Mucosa of descending colon (tissue), 3 donors: Measurements from ENCODE around the gene OAS3. TPM values are rescaled to one million over a fixed set of nuclear protein-coding genes. Genes with fewer than 3 reads are reported as not detected.

Source experiments
- ATAC-seq: fragments of 200-7000 bp; cut with Tn5 transposase; one replicate; pipeline ENCODE4 v1.9.1; 2020; ENCODE audit warnings: mild to moderate bottlenecking, moderate library complexity
- DNase-seq, 3 donors: peaks; one replicate each; pipeline ENCODE4 v3.0.0-alpha.2; 2020
- H3K36me3 ChIP-seq: fragments of 200-600 bp; one replicate; pipeline ENCODE4 v1.8.0; 2021; ENCODE audit warnings: low read depth, mild to moderate bottlenecking
- H3K4me1 ChIP-seq: fragments of 200-600 bp; one replicate; pipeline ENCODE4 v1.8.0; 2021; ENCODE audit warnings: low read depth, mild to moderate bottlenecking
- H3K4me3 ChIP-seq: fragments of 200-600 bp; one replicate; pipeline ENCODE4 v1.8.0; 2021; ENCODE audit warnings: mild to moderate bottlenecking
- H3K9me3 ChIP-seq: fragments of 200-600 bp; one replicate; pipeline ENCODE4 v1.8.0; 2021; ENCODE audit warnings: mild to moderate bottlenecking
- intact Hi-C, 2 donors: fragments of 100-400 bp; cut with DNase I in 1 of 2; cut with micrococcal nuclease in 1 of 2; formaldehyde crosslinking; loops; one replicate each; pipeline versions ENCODE4 v1.11.0 to v1.11.1; 2022; cut with DNase I, micrococcal nuclease
- total RNA-seq, 3 donors: library from RNA; stranded (reverse); fragmentation: NEBNext Ultra II Directional in 2 of 3; extraction: Animal tissue kit (Norgen Biotek cat#: 25700) in 2 of 3; gene quantifications; one replicate each; pipeline versions ENCODE4 v1.2.1 to v1.2.4, GENCODE V29; 2021 to 2023
- TF ChIP-seq, protein P1 (sequence below): fragments of 200-600 bp; IDR thresholded peaks from one replicate; pipeline ENCODE4 v1.8.0; 2022; ENCODE audit warnings: antibody characterized with exemption, mild to moderate bottlenecking
- donor health status: DM: no; HTN: no; CAD: no; lungs with moderate emphysema.
- donor health status: DM: no; HTN: no; CAD: no.
- donor health status: DM: no; HTN: yes; CAD: no.

The OAS3 gene
- total RNA-seq, 3 donors from 2014 or later, result 14.8 to 27.4 (median 22.3) TPM

DNA sequence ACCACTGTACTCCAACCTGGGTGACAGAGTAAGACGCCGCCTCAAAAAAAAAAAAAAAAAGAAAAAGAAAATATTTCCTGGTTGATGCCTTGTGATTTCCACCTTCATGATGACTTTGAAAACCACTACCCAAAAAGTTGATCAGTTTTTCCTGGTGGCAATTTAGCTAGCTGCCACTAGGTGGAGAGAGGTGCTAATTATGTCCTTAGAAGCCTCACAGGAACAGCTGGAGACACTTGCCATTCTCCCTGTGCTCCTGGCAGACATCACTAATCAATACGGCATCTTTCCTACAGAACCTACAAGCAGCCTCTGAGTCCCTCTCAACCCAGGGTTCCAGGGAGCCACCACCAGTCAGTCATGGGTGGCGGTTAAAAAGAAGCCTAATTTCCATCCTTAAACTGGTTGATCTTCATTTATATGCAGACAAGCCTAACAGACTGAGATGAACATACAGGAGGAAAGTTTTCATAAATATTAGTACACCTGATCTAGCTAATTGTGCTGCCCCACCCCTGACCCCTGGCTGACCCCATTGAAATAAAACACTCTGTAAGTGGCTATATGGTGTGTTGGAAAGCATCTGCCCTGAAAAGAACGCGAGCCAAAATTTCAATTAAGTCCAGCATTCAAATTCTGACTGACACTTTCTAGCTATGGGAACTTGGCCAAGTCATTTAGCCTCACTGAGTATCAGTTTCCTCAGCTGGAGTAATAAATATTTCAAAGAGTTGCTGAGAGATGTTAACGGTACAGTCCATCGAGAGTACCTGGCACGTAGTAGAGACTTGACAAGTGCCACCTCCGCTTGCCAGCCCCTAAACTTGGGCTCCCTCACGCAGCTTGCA lies 37.8 kb upstream of the OAS3 start:
- DNase-seq (peak in 1 of 3 donors; percentile 80), ATAC-seq (peak; percentile 87)
- Histone ChIP-seq H3K4me1 (peaks cover 30% of the 10 kb centered on the region), H3K4me3 (no peak overlapping the region), H3K9me3 (no peaks in the 10 kb centered on the region), H3K36me3 (no peaks in the 10 kb centered on the region)
- TF ChIP-seq, protein P1, sequence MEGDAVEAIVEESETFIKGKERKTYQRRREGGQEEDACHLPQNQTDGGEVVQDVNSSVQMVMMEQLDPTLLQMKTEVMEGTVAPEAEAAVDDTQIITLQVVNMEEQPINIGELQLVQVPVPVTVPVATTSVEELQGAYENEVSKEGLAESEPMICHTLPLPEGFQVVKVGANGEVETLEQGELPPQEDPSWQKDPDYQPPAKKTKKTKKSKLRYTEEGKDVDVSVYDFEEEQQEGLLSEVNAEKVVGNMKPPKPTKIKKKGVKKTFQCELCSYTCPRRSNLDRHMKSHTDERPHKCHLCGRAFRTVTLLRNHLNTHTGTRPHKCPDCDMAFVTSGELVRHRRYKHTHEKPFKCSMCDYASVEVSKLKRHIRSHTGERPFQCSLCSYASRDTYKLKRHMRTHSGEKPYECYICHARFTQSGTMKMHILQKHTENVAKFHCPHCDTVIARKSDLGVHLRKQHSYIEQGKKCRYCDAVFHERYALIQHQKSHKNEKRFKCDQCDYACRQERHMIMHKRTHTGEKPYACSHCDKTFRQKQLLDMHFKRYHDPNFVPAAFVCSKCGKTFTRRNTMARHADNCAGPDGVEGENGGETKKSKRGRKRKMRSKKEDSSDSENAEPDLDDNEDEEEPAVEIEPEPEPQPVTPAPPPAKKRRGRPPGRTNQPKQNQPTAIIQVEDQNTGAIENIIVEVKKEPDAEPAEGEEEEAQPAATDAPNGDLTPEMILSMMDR, result peak; percentile 41
- intact Hi-C loops, result no loop called here

DNA sequence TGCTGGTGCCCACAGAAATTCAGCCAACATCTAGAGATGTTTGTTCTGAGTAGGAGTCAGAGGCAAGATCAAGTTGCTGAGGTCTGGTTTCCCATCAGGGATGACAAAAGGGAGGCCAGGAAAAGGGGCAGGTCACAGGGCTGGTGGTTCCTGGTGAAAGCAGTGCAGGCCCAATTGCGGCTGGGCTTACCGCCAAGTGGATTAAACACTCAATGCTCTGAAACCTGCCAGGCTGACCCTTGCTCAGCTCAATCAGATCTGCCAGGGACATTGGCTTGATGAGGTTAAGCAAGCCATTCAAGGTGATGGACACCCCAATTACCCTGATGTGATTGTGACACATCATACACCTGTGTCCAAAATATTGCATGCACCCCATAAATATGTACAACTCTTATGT lies 37.0 kb upstream of the OAS3 start:
- Histone ChIP-seq H3K9me3 (no peaks in the 10 kb centered on the region), H3K4me1 (peaks cover 35% of the 10 kb centered on the region), H3K4me3 (no peak overlapping the region), H3K36me3 (no peaks in the 10 kb centered on the region)
- TF ChIP-seq, protein P1, result no peak
- ATAC-seq (peak; percentile 60), DNase-seq (peak; percentile 78 to 81 (median 79))
- intact Hi-C loops, result no loop called here

DNA sequence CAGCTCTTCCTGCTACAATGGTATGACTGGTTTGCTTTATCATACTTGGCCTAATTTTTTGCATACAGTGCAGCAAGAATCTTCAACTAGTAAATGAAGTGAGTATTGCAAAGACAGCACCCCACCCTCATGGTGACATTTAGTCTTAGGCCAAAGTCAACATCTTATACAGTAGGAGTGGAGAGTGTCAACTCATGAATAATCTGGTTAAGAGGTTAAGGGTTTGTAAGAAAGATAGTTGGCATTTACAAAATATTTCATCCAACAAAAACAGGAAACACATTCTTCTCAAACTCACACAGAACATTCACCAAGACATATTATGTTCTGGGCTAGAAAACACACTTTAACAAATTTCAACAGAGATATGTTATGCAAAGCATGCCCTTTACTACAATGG lies 33.7 kb upstream of the OAS3 start:
- Histone ChIP-seq H3K36me3 (no peaks in the 10 kb centered on the region), H3K4me3 (no peak overlapping the region), H3K9me3 (no peaks in the 10 kb centered on the region), H3K4me1 (peaks cover 54% of the 10 kb centered on the region)
- intact Hi-C loops, result no loop called here
- TF ChIP-seq, protein P1, result no peak
- DNase-seq, result peak in 1 of 3 donors; percentile 46
- ATAC-seq, result peak; percentile 54

DNA sequence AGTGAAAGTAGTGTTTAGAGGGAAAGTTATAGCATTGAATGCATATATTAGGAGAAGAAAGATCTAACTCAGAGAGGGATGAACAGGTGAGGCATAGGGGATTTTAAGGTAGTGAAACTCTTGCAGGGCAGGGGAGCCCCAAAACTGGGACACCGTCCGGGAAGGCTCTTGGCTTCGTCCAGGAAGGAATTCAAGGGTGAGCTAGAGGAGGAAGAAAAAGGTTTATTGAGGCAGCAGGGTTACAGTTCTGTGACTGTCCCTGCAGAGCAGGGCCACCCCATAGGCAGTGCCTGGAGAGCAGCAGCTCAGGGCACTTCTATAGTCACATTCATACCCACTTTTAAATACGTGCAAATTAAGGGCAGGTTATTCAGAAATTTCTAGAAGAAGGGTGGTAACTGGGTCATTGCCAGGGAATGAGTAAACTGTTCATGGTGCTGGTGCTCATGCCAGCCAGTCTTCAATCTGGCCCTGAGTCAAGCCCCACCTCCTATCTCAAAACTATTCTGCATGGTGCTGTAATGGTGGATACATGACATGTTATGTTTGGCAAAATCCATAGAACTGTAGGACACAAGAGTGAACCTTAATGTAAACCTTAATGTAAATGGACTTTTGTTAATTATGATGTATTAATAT lies 32.7 kb upstream of the OAS3 start:
- DNase-seq (peak in 2 of 3 donors; percentile 55 to 62), ATAC-seq (peak; percentile 32)
- H3K4me3 ChIP-seq, result no peak overlapping the region
- H3K9me3 ChIP-seq, result no peaks in the 10 kb centered on the region
- H3K36me3 ChIP-seq, result no peaks in the 10 kb centered on the region
- H3K4me1 ChIP-seq, result peaks cover 59% of the 10 kb centered on the region
- TF ChIP-seq, protein P1, result no peak
- intact Hi-C loops, result no loop called here

DNA sequence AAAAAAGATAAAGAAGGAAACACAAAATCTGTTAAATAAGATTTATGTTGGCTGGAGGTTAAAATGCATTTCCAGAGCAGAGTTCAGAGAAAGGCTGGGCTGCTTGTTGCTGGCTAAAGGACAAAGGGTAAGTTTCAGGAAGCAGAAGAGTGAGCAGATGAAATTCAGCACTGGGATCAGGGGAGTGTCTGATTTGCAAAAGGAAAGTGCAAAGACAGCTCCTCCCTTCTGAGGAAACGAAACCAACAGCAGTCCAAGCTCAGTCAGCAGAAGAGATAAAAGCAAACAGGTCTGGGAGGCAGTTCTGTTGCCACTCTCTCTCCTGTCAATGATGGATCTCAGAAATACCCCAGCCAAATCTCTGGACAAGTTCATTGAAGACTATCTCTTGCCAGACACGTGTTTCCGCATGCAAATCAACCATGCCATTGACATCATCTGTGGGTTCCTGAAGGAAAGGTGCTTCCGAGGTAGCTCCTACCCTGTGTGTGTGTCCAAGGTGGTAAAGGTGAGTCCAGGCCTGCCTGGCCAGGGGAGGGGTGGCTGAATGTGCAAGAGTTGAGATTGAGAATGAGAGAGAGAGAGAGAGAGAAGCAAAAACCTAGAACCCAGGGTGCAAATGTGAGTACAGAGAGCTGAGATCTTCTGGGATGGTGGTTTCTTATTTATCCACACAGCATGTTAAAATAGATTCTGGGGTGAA lies 31.4 kb upstream of the OAS3 start, which contains the start of gene OAS1:
TSS of gene OAS1 (plus strand) at position 251 of the 703 bp plus-strand sequence. CDS start at position 329, 78 bp downstream.
- DNase-seq (peak in 2 of 3 donors; percentile 46 to 77), ATAC-seq (peak; percentile 92)
- H3K9me3 ChIP-seq, result no peaks in the 10 kb centered on the region
- peaks cover 53% of the 10 kb centered on the region for H3K4me1 ChIP-seq
- TF ChIP-seq, protein P1, result no peak
- H3K36me3 ChIP-seq, result no peaks in the 10 kb centered on the region
- peak within 1 kb of the TSS; percentile 1 for H3K4me3 ChIP-seq
- intact Hi-C loops, result no loop called here
